ENCODE data around the gene CRBN. TPM values are rescaled to one million over a fixed set of nuclear protein-coding genes. Genes with fewer than 3 reads are reported as not detected.

The CRBN gene
- total and polyA plus RNA-seq, 12 donors = 18.2 to 63.2 (median 49.6) TPM

- 50 to 58% methylated on average over 2 of the region's 2 CpGs for WGBS, 2 donors
- Histone ChIP-seq H3K36me3 (peaks cover 0 to 100% (median 43%) of the 10 kb centered on the region in 9 donors), H3K4me1 (peaks cover 0 to 12% (median 0%) of the 10 kb centered on the region in 9 donors), H3K4me3 (no peak overlapping the region), H3K27ac (peak overlapping the region in 1 of 10 donors; percentile 5), H3K9me3 (peaks cover 0 to 6% (median 0%) of the 10 kb centered on the region in 11 donors), H3K27me3 (no peaks in the 10 kb centered on the region)
- DNase-seq (no peak), ATAC-seq (no peak)
- no peak for TF ChIP-seq CTCF (IDR thresholded peaks at IDR 0.05)
- intact Hi-C loops (cut with DNase I) = no loop called here
Measured at GRCh38 chr3:3160826-3161225, 18.7 kb downstream of the CRBN start.

- intact Hi-C loops (cut with DNase I) = no loop called here
- Histone ChIP-seq H3K36me3 (peaks cover 0 to 100% (median 36%) of the 10 kb centered on the region in 9 donors), H3K4me1 (peaks cover 0 to 31% (median 8%) of the 10 kb centered on the region in 9 donors), H3K9me3 (no peaks in the 10 kb centered on the region), H3K4me3 (no peak overlapping the region), H3K27ac (no peak overlapping the region), H3K27me3 (no peaks in the 10 kb centered on the region)
- no peak for DNase-seq
- WGBS, 2 donors = 86 to 88% methylated on average over 8 of the region's 8 CpGs
- no peak for TF ChIP-seq CTCF (IDR thresholded peaks at IDR 0.05)
- no peak for ATAC-seq
Measured at GRCh38 chr3:3157484-3157883, 22.0 kb downstream of the CRBN start.

- Histone ChIP-seq H3K27ac (peak overlapping the region in 4 of 10 donors; percentile 2 to 34 (median 5)), H3K9me3 (no peaks in the 10 kb centered on the region), H3K4me1 (peaks cover 0 to 25% (median 0%) of the 10 kb centered on the region in 9 donors), H3K4me3 (no peak overlapping the region), H3K27me3 (no peaks in the 10 kb centered on the region), H3K36me3 (peaks cover 0 to 100% (median 39%) of the 10 kb centered on the region in 9 donors)
- ATAC-seq (no peak), DNase-seq (no peak)
- TF ChIP-seq CTCF (IDR thresholded peaks at IDR 0.05) = no peak
- WGBS, 2 donors = 84 to 88% methylated on average over 5 of the region's 5 CpGs
- intact Hi-C loops (cut with DNase I) = no loop called here
Measured at GRCh38 chr3:3154879-3155610, 24.4 kb downstream of the CRBN start.

- intact Hi-C loops (cut with DNase I) = no loop called here
Measured at GRCh38 chr3:3151513-3151912, 28.0 kb downstream of the CRBN start.

More at GRCh38 chr3:3151513-3151912, 28.0 kb downstream of the CRBN start:
- 33 to 42% methylated on average over 1 of the region's 1 CpG for WGBS, 2 donors
- Histone ChIP-seq H3K27ac (no peak overlapping the region), H3K9me3 (no peaks in the 10 kb centered on the region), H3K4me3 (no peak overlapping the region), H3K36me3 (peaks cover 0 to 100% (median 58%) of the 10 kb centered on the region in 9 donors), H3K4me1 (peaks cover 0 to 25% (median 0%) of the 10 kb centered on the region in 9 donors), H3K27me3 (no peaks in the 10 kb centered on the region)
- no peak for TF ChIP-seq CTCF (IDR thresholded peaks at IDR 0.05)
- DNase-seq = no peak
- ATAC-seq = no peak

All from heart right ventricle (tissue), 16 donors.